K562 (cell line): ENCODE data around the gene DNMBP.

Experiments
- EZH2 ChIP-seq: IDR thresholded peaks from 2 replicates; pipeline ENCODE4 v1.6.1; 2012; ENCODE audit warnings: low read depth, mild to moderate bottlenecking, inconsistent platforms, low read length, borderline replicate concordance
- HMG20B ChIP-seq: fragments of 250-450 bp; sonication (Bioruptor Pico); IDR thresholded peaks from 2 replicates; pipeline ENCODE4 v1.5.0; 2021; ENCODE audit warnings: mild to moderate bottlenecking
- NR3C1 ChIP-seq: sonication (generic); formaldehyde crosslinking; IDR thresholded peaks from 2 replicates; pipeline ENCODE4 v1.8.1; 2022; ENCODE audit warnings: missing genetic modification reagents
- POLR2A ChIP-seq: fragments of 450-650 bp; conservative IDR thresholded peaks from 2 replicates; pipeline ENCODE4 v1.6.1; 2016
- SMC3 ChIP-seq: conservative IDR thresholded peaks from 2 replicates; pipeline ENCODE4 v1.6.1; 2011; ENCODE audit warnings: low read depth, low read length, improper control_type of control experiment; ENCODE audit not compliant: insufficient read depth
- TF ChIP-seq, protein P1 (sequence below), 3 experiments: IDR thresholded peaks in 2 of 3; conservative IDR thresholded peaks in 1 of 3; 2 replicates each; pipeline ENCODE4 v1.5.1; 2011 to 2012; ENCODE audit warnings: low read length in 3 of 3, mild to moderate bottlenecking in 3 of 3, control low read depth in 2 of 3, improper control_type of control experiment in 1 of 3, inconsistent platforms in 1 of 3, low read depth in 1 of 3, mixed read lengths in 1 of 3, moderate library complexity in 1 of 3; ENCODE audit not compliant: insufficient read depth in 2 of 3
- TF ChIP-seq, protein P2 (sequence below): fragments of 250-450 bp; sonication (Bioruptor Pico); IDR thresholded peaks from 2 replicates; pipeline ENCODE4 v1.5.0; 2020; ENCODE audit warnings: mild to moderate bottlenecking, borderline replicate concordance

DNA sequence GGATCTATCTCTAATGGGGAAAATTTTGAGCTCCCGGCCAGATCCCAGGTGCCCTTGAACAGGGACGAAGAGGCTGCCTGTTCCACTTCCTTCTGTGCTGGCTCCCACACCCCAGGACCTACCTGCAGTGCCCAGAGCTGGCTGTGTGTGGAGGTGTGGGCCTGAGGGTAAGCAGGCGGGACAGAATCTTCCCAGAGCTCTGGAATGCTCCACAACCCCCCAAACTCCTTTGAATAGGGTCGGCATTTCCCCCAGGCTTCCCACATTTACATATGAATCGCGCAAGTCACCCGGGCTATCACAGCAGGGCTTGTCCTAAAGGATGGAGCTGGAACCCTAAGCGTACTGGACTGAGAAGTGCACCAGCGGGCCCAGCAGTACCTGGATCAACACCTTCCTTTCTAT, 95.9 kb downstream of the DNMBP start:
- TF ChIP-seq HMG20B (CRISPR knock-in tag) (no peak), SMC3 (no peak), EZH2 (no peak), NR3C1 (CRISPR knock-in tag) (no peak), POLR2A (no peak)
- TF ChIP-seq, protein P1, sequence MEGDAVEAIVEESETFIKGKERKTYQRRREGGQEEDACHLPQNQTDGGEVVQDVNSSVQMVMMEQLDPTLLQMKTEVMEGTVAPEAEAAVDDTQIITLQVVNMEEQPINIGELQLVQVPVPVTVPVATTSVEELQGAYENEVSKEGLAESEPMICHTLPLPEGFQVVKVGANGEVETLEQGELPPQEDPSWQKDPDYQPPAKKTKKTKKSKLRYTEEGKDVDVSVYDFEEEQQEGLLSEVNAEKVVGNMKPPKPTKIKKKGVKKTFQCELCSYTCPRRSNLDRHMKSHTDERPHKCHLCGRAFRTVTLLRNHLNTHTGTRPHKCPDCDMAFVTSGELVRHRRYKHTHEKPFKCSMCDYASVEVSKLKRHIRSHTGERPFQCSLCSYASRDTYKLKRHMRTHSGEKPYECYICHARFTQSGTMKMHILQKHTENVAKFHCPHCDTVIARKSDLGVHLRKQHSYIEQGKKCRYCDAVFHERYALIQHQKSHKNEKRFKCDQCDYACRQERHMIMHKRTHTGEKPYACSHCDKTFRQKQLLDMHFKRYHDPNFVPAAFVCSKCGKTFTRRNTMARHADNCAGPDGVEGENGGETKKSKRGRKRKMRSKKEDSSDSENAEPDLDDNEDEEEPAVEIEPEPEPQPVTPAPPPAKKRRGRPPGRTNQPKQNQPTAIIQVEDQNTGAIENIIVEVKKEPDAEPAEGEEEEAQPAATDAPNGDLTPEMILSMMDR (IDR thresholded peaks at IDR 0.05 in 2 of 3, conservative IDR thresholded peaks at IDR 0.05 in 1 of 3; ENCODE audit: insufficient read depth in 2 of 3, low read depth in 1 of 3, low read length in 3 of 3) = no peak
- TF ChIP-seq, protein P2, sequence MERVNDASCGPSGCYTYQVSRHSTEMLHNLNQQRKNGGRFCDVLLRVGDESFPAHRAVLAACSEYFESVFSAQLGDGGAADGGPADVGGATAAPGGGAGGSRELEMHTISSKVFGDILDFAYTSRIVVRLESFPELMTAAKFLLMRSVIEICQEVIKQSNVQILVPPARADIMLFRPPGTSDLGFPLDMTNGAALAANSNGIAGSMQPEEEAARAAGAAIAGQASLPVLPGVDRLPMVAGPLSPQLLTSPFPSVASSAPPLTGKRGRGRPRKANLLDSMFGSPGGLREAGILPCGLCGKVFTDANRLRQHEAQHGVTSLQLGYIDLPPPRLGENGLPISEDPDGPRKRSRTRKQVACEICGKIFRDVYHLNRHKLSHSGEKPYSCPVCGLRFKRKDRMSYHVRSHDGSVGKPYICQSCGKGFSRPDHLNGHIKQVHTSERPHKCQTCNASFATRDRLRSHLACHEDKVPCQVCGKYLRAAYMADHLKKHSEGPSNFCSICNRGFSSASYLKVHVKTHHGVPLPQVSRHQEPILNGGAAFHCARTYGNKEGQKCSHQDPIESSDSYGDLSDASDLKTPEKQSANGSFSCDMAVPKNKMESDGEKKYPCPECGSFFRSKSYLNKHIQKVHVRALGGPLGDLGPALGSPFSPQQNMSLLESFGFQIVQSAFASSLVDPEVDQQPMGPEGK (CRISPR knock-in tag) = no peak
